DMS79 (cell line): Measurements from ENCODE around the gene MAX.

Source experiments
- DNase-seq: peaks from one replicate; lab custom pipeline; 2025; lab: John Stamatoyannopoulos, UW

MAX gene

DNA sequence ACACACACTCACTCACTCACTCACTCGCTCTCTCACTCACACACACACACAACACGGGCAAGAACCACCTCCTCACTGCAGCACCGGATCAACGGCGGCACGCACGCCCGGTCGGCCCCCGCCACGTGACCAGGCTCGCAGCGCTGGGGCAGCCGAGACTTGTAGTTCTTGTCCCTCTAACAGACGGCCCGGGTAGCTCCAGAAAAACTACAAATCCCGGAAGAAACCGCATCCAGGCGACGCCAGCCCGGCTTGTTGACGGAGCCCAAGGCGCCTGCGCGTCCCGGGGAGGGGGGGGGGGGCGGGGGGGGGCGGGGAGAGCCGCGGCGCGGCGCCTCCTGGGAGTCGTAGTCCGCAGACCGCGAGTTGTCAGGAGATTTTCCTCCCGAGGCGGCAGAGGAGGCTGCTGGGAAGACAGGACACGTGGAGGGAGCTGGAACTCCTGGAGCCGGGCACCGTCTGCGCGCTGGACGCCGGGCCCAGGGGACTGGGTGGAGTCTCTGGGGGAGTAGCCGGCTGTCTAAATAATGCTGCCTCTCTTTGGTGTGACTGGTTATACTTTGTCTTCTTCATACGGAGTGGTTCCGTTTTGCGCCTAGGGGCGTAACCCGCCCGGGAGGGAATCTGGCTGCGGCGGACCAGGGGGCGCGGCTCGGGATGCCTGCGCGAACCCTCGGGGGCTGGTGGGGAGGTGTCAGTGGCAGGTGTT, at the start of gene MAX:
Gene MAX (minus strand): TSS at position 77 of the 709 bp plus-strand sequence. CDS start 178 bp downstream, outside the sequence.
- peak; percentile 99 for DNase-seq

DNA sequence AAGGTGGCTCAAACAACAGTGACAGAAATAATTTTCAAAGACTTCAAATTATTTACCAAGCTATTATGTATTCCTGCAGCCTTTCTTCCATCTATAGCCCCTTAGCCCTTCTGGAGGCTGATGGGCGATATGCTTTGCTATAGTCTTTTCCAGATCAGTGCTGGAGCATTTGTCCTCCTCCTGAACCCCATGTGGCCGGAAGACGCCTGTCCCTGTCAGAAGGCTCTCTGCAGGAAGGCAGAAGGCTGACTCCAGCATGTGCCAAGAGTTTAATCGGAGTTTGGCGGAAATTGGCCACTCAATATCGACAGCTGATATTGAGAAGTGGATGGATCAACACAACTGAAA, 49.3 kb upstream of the MAX start:
- DNase-seq = no peak

- no peak for DNase-seq
Measured at GRCh38 chr14:65150898-65151608, 48.7 kb upstream of the MAX start.

- DNase-seq = no peak
Measured at GRCh38 chr14:65149116-65149515, 46.8 kb upstream of the MAX start.

DNA sequence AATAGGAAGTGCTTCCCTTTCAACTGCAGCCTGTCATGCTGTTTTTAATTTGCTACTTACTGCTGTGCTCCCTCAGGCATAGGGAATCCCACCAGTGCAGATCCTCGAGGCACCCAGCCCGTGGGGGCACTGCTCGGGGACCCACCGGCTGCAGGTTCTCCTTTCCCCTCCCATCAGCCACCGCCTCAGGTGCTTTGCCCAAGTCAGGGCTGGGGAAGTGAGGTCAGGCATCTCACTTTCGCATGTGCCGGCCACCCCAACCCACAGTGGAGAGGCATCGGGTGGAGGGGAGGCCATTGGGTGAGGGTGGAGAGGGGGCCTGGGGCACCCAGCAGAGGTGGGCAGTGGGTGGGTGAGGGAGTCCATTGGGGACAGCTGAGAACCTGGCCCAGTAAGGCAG, 41.9 kb upstream of the MAX start:
- DNase-seq = no peak

DNA sequence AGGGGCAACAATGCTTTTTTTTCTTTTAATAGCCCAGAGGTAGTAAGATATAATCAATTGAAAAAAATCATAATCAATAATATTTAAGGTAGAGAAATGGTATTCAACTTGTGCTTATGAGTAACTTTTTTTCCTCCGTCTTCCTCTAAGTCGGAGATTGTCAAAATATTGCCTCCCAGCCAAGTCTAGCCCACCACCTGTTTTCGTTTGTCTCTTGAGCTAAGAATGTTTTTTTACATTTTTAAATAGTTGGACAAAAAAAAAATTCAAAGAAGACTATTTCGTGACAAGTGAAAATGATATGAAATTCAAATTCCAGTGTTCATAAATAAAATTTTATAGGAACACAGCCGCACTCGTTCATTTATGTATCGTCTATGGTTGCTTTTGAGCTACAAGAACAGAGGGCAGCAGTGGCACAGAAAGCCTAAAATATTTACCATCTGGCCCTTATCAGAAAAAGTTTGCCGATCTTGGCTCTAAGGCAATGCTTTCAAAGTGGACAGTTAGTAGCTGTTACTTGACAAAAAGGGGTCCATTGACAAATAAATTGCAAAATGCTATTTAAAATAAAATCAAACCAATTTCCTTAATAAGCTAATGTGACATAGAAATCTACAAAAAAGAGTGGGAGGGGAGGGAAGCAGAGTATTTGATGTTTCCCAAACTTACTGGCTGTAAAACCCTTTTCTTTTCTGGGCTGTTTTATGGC, 40.8 kb upstream of the MAX start:
- no peak for DNase-seq

- DNase-seq = no peak
Measured at GRCh38 chr14:65142429-65142828, 40.1 kb upstream of the MAX start.

DNA sequence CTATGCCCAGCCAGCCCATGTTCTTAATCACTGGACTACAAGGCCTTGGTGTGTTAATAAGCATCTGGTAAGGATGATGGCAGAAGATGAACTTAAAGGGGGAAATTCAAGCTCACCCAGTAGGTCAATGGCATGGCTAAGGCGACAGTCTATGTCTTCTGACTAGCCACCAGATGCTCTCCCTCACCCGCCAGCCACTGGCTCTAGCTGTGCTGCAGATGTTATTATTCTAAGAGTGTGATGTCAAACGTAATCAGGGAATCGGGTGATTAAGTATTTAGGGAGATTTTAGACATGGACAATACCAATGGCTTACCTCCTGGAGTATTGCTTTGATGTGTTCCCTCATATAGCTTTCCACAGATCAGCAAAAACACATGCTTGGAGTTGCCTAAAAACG, 39.2 kb upstream of the MAX start:
- no peak for DNase-seq

DNA sequence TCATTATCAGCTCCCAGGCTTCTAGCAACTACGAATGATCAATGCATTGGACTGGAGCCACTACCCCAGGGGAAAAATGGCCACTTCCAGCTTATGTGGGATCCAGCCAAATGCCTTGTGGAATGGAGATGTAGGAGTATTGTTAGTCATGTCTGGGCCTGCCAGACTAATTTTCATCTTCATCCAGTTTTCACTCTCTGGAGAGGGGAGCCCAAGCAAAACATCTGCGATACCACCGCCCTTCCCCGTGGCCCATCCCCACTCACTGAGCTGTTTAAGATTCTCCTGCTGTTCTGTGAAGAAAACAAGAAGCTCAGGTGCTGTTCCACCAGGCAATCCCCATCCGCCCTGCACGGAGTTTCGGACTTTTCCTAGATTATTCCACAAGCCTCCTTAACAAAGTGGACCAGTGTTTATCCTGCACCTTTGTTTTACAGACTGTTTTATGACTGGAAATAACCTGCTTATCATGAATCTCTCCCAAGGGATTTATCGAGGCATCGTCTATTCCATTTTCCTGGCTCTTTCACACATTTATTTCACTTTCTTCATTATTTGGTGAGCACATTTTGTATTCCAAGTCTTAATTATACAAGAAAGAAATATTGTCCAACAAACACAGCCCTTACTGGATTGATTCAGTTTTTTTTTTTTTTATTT, 35.5 kb upstream of the MAX start:
- DNase-seq = peak; percentile 60

DNA sequence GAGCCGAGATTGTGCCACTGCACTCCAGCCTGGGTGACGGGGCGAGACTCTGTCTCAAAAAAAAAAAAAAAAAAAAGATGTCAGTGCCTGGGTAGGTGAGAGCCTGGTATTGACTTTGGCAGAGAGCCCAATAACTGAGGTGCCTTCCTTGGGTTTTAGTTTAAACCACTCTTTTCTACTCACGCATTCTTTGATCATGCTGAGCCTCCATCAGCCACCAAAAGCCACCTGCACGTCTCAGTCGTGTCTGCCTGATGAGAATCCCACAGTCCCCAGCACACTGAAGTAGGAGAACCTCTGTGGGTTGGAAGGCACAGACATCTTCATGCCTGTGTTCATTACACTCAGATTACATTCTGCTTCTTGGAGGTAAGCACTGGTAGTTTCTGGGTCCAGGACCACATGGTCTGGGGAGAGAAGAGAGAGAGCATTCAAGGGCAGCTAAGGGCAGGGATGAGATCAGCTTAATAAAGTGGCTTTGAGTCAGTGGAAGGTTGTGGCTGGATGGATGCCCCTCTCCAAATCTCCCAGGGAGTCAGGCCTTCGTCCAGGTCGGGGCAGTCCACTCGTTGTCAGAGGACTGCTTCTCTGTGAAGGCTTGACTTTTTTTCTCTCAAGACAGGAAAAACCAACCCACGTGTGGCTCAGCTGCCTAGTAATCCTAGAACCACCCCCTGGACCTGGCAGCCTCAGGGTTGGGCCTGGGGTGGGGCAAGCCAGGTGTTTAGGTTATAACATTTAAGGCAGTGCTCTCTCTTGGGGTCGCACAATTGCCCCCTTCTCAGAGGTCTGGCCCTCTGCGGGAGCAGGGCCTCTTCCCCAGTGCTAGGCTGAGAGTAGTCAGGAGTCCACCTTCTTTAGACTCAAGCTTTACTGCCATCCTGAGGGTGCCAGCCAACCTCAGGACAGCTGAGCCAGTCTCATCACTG, 32.6 kb upstream of the MAX start:
- DNase-seq = peak; percentile 77

DNA sequence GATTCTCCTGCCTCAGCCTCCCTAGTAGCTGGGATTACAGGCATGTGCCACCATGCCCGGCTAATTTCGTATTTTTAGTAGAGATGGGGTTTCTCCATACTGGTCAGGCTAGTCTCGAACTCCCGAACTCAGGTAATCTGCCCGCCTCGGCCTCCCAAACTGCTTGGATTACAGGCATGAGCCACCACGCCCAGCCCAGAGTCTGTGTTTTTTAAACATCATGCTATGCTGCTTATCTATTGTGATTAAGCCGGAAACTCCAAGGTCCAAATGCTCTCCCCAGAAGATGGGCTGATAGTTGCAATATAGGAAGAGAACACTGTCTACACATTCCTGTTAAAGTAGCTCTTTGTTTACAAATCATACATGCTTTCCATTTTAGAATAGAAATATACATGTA, 30.5 kb upstream of the MAX start:
- DNase-seq = no peak

- peak; percentile 13 for DNase-seq
Measured at GRCh38 chr14:65131301-65131701, 29.0 kb upstream of the MAX start.

DNA sequence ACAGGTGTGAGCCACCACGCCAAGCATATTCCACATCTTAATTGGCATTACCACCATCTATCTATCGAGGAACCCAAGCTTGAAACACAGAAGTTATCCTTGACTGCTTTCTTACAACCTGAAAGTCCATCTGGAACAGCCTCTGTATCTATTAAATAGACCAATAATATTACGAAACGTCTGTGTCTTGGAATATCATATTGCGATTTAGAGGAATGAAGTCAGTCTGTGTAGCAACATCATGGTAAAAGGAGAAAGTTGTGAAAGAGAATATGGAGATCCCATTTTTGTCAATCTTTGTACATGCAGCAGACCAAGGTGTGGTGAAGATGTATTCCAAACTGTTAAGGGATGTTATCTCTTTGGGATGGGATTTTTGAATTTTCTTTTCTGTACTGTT, 25.8 kb upstream of the MAX start:
- DNase-seq = no peak

- DNase-seq = peak; percentile 70
Measured at GRCh38 chr14:65117769-65118745, 15.7 kb upstream of the MAX start.

GRCh38 chr14:65115615-65116014, 13.3 kb upstream of the MAX start:
- DNase-seq = no peak

DNA sequence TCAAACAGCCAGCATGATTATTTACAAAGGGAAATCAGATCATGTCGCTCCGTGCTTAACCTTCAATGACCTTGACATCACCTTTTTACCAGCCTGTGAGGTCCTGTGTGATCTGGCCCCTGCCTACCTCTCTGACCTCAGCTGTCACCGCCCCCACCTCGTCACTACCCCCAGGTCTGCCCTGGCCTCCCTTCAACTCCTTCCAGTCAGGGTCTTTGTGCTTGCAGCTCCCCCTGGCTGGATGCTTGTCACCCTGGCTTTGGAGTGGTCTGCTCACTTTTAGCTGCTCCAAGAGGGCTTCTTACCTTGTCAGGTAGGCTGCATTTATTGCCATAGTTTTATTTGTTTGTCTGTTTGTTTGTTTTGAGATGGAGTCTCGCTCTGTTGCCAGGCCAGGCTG, 8.2 kb upstream of the MAX start:
- DNase-seq = no peak

DNA sequence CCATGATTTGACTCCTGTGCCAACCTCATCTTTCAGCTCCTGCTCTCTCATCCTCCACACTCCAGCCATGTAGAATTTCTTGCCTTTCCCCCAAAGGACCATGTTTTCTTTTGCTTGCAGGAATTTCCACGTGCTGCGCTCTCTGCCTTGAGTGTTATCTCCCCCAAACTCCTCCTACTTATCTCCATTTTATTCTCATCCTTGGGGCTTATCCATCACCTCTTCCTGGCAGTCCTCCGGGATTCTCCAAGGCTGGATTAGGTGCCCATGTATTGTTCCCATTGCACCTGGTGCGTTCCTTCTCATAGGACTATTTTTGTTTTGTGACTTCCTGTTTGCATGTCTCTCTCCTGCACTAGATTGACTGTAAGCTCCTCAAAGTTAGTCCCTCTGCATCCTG, 7.0 kb upstream of the MAX start:
- DNase-seq = no peak

GRCh38 chr14:65107200-65107599, 4.9 kb upstream of the MAX start:
- no peak for DNase-seq

DNA sequence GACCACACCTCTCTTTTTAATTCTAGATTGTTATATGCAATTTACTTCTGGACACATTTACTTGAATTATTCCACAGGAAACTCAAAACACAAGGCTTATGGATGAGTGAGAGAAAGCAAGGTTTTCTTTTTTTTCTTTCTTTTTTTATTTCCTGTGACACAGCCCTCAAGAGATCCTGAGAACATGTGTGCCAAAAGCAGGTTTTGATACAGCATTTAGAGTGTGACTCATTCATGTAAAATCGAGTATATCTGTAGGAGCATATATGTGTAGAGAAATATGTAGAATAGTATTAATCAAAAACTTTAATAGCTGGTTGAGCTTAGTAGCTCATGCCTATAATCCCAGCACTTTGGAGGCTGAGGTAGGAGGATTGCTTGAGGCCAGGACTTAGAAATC, 4.4 kb upstream of the MAX start:
- no peak for DNase-seq

DNA sequence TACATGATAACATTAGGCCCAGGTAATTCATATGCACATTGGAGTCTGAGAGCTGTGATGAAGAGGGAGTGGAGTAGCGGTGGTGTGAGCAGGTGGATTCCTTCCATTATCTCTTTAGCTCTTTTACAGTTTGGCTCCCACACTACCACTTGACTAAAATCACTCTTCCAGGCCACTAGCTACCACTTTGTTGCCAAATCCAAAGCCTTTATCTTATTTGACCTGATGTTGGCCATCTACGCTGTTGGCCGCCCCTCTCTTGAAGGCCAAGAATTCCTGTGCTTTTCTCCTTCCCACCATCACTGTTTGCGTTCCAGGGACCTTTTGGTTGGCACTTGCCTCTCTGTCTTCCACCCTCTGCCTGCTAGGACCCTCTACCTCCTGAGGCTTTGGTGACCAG, 4.0 kb upstream of the MAX start:
- DNase-seq = no peak
